ENCODE data around the gene TSPO. TPM values are rescaled to one million over a fixed set of nuclear protein-coding genes. Genes with fewer than 3 reads are reported as not detected.
"Not testable (repeated sequence)": the region's sequence is repeated elsewhere in the genome, so short reads cannot be mapped to it uniquely, and the experiment has no call there.

Gene TSPO
- total RNA-seq, 1 donor from 2014 or later: 115 TPM

DNA sequence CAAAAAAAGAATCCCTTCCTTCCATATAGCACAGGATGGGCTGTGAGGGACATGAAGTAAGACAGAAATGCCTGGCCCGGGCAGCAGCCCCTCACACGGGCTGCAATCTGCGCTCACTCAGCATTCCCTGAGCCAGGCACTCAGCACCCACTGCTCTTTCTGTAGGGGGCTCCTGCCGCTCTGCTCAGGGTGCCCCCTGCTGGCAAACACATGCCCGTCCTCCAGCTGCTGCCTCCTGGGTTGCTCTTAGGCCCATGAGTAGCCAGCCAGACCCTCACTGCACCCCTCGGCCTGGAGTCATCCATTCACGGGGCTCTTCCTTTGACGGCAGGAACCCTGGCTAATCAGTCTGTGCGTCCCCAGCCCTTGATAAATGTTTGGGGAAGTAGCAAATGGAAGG, 15.1 kb upstream of the TSPO start:
- intact Hi-C loops (cut with micrococcal nuclease): no loop called here
- Mint-ChIP-seq H3K27ac (no peak overlapping the region), H3K36me3 (ENCODE audit: low read depth) (peaks cover 29% of the 10 kb centered on the region), H3K27me3 (ENCODE audit: insufficient read depth) (no peaks in the 10 kb centered on the region), H3K4me1 (ENCODE audit: low read depth) (peaks cover 7% of the 10 kb centered on the region), H3K4me3 (no peak overlapping the region), H3K9me3 (no peaks in the 10 kb centered on the region)
- no peak for DNase-seq (ENCODE audit: low spot score)

DNA sequence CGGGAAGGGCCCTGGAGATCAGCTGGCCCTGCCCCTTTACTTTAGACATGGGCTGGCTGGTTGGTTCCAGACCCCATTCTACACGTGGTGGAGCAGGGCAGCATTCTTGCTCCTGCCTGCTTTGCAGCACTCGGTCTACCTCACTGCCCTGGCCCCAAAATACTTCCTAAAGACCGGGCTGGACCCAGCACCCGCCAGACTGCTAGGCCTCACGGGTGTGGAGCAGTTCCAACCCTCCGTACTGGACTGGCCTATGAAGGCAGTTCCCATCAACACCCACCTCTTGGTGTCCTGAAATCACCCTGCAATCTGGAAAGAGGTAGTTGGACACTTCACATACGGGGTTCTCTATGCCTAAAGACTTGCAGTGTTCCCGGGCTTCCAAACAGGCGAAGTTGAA, 14.6 kb upstream of the TSPO start:
- Mint-ChIP-seq H3K36me3 (ENCODE audit: low read depth) (peaks cover 29% of the 10 kb centered on the region), H3K4me3 (no peak overlapping the region), H3K9me3 (no peaks in the 10 kb centered on the region), H3K27me3 (ENCODE audit: insufficient read depth) (no peaks in the 10 kb centered on the region), H3K27ac (no peak overlapping the region), H3K4me1 (ENCODE audit: low read depth) (peaks cover 9% of the 10 kb centered on the region)
- intact Hi-C loops (cut with micrococcal nuclease): no loop called here
- no peak for DNase-seq (ENCODE audit: low spot score)

DNA sequence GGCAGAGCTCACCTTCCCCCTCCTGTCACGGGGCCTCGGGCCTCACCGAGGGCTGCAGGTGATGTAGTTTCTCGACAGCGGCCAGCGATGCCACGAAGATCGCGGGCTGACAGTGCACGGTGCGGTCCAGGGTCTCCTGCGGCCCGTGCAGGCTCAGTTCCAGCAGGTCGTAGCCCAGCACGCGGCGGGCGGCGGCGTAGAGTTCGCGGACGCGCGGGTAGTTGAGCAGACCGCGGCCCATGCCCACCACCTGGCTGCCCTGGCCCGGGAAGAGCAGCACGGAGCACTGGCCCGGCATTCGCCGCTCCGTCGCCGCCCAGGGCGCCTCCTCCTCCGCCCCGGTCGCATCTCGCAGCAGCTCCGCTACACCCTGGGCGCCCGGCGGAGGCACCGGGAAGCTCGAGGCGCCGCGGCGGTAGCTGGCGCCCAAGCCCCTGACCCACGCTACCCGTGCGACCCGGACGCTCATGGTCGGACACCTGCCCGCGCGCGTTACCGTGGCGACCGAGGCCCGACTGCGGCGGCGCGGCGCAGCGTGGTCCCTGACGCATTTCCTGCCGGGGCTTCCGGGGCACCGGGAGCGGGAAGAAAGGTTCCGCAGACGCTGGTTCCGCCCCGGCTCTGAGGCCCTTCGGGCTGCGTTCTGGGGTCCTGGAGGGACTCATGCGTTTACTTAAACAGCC, 8.3 kb upstream of the TSPO start, which contains the start of gene MCAT:
TSS of gene MCAT (minus strand) at position 519 of the 683 bp plus-strand sequence. CDS start at position 469, 50 bp downstream.
- Mint-ChIP-seq H3K27ac (peak within 1 kb of the TSS; percentile 92), H3K4me3 (peak within 1 kb of the TSS; percentile 89), H3K9me3 (no peaks in the 10 kb centered on the region), H3K4me1 (ENCODE audit: low read depth) (peaks cover 33% of the 10 kb centered on the region), H3K36me3 (ENCODE audit: low read depth) (peaks cover 17% of the 10 kb centered on the region), H3K27me3 (ENCODE audit: insufficient read depth) (no peaks in the 10 kb centered on the region)
- DNase-seq (ENCODE audit: low spot score): peak; percentile 87
- intact Hi-C loops (cut with micrococcal nuclease): loop anchor here (2.0 kb wide), 3 partner anchors 32 to 54 kb away; partner anchors contain the start of genes BIK, TTLL1 and TTLL12

DNA sequence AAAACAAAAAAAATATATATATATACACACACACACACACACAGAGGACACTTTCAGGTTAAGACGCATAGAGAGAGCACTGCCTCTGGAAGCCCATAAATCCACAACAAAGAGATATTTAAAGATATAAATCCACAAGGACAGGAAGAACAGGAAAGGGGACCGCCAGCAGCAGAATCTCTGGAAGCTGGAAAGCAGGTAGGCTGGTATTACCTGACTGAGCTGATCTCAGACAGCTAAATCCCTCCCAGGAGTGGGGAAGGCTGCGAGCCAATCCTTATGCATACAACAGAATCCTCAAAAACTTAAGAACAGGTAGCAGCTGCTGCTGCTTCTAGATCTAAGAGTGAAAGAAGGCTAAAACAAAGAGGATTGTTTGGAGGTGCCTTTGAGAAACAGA, 6.4 kb upstream of the TSPO start:
- H3K4me1 Mint-ChIP-seq (ENCODE audit: low read depth): peaks cover 34% of the 10 kb centered on the region
- H3K27ac Mint-ChIP-seq: no peak overlapping the region
- peaks cover 9% of the 10 kb centered on the region for H3K36me3 Mint-ChIP-seq (ENCODE audit: low read depth)
- no peaks in the 10 kb centered on the region for H3K27me3 Mint-ChIP-seq (ENCODE audit: insufficient read depth)
- no peak overlapping the region for H3K4me3 Mint-ChIP-seq
- no peaks in the 10 kb centered on the region for H3K9me3 Mint-ChIP-seq
- intact Hi-C loops (cut with micrococcal nuclease): no loop called here
- no peak for DNase-seq (ENCODE audit: low spot score)

GRCh38 chr22:43145371-43145770, 6.0 kb upstream of the TSPO start:
- DNase-seq (ENCODE audit: low spot score); intact Hi-C loops (cut with micrococcal nuclease); H3K4me3 Mint-ChIP-seq; H3K27ac Mint-ChIP-seq; H3K9me3 Mint-ChIP-seq; H3K27me3 Mint-ChIP-seq (ENCODE audit: insufficient read depth); H3K36me3 Mint-ChIP-seq (ENCODE audit: low read depth): not testable (repeated sequence)
- peaks cover 34% of the 10 kb centered on the region for H3K4me1 Mint-ChIP-seq (ENCODE audit: low read depth)

- peaks cover 32% of the 10 kb centered on the region for H3K4me1 Mint-ChIP-seq (ENCODE audit: low read depth)
Observed at GRCh38 chr22:43146332-43146731, 5.0 kb upstream of the TSPO start.

DNA sequence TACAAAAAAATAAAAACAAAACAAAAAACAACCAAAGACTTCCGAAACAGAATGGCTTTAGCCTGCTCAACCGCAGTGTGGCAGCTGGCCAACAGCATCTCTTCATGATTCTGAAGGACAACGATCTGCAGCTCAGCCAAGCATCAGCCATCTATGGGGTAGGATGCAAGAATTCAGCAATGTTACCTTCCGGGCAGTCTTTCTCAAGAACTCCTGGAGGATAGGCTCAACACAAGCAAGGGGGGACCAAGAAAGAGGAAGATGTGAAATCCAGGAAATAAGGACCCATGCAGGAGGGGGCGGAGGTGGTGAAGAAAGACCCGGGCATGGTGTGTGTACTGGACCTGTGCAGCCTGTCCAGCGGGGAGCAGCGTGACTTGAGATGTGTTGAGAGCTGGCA, 3.5 kb upstream of the TSPO start:
- H3K36me3 Mint-ChIP-seq (ENCODE audit: low read depth): peaks cover 2% of the 10 kb centered on the region
- H3K27ac Mint-ChIP-seq: peak overlapping the region; percentile 30
- DNase-seq (ENCODE audit: low spot score): no peak
- peaks cover 25% of the 10 kb centered on the region for H3K4me1 Mint-ChIP-seq (ENCODE audit: low read depth)
- intact Hi-C loops (cut with micrococcal nuclease): no loop called here
- no peaks in the 10 kb centered on the region for H3K27me3 Mint-ChIP-seq (ENCODE audit: insufficient read depth)
- no peaks in the 10 kb centered on the region for H3K9me3 Mint-ChIP-seq
- H3K4me3 Mint-ChIP-seq: peak overlapping the region; percentile 68

More at GRCh38 chr22:43146332-43146731, 5.0 kb upstream of the TSPO start:
- H3K27me3 Mint-ChIP-seq (ENCODE audit: insufficient read depth); H3K4me3 Mint-ChIP-seq; intact Hi-C loops (cut with micrococcal nuclease); H3K9me3 Mint-ChIP-seq; DNase-seq (ENCODE audit: low spot score); H3K27ac Mint-ChIP-seq; H3K36me3 Mint-ChIP-seq (ENCODE audit: low read depth): not testable (repeated sequence)

GRCh38 chr22:43148581-43148980, 2.8 kb upstream of the TSPO start:
- Mint-ChIP-seq H3K27ac (peak overlapping the region; percentile 36), H3K27me3 (ENCODE audit: insufficient read depth) (no peaks in the 10 kb centered on the region), H3K36me3 (ENCODE audit: low read depth) (peaks cover 2% of the 10 kb centered on the region), H3K4me1 (ENCODE audit: low read depth) (peaks cover 21% of the 10 kb centered on the region), H3K9me3 (no peaks in the 10 kb centered on the region), H3K4me3 (peak overlapping the region; percentile 58)
- intact Hi-C loops (cut with micrococcal nuclease): no loop called here
- DNase-seq (ENCODE audit: low spot score): no peak

DNA sequence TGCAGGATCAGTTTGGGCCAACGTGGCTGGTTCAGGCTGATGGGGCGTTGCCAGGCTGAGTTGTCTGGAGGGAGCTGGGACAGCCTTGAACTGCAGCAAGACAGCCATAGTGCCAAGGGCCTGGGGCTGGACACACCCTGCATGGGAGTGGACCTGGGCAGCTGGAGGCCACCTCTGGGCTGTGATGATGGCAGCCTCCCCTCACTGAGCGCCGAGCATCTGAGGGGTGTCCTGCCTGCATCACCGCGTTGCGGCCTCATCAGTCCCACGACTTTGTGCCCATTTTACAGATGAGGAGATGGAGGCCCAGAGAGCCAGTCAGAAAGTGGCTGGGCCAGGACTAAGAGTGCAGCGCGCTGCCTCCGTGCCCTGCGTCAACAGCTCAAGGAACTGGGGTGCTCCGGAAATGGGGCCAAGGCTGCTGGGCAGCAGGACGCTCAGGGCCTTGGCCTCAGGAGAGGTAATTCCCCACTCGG, 590 bp upstream of the TSPO start:
- intact Hi-C loops (cut with micrococcal nuclease): loop anchor here (1.0 kb wide), 1 partner anchor 61 kb away; the partner anchor contains the start of gene TTLL1
- DNase-seq (ENCODE audit: low spot score): no peak
- Mint-ChIP-seq H3K36me3 (ENCODE audit: low read depth) (peaks cover 2% of the 10 kb centered on the region), H3K27ac (peak overlapping the region; percentile 91), H3K27me3 (ENCODE audit: insufficient read depth) (no peaks in the 10 kb centered on the region), H3K9me3 (no peaks in the 10 kb centered on the region), H3K4me1 (ENCODE audit: low read depth) (peaks cover 17% of the 10 kb centered on the region), H3K4me3 (peak overlapping the region; percentile 94)

- H3K9me3 Mint-ChIP-seq: no peaks in the 10 kb centered on the region
- peaks cover 2% of the 10 kb centered on the region for H3K36me3 Mint-ChIP-seq (ENCODE audit: low read depth)
- peak overlapping the region; percentile 36 for H3K27ac Mint-ChIP-seq
- DNase-seq (ENCODE audit: low spot score): no peak
- intact Hi-C loops (cut with micrococcal nuclease): loop anchor here (1.0 to 2.0 kb wide), 2 partner anchors 35 to 41 kb away; partner anchors contain the start of genes BIK and TTLL12
- H3K4me1 Mint-ChIP-seq (ENCODE audit: low read depth): peaks cover 16% of the 10 kb centered on the region
- no peaks in the 10 kb centered on the region for H3K27me3 Mint-ChIP-seq (ENCODE audit: insufficient read depth)
- peak overlapping the region; percentile 88 for H3K4me3 Mint-ChIP-seq
Observed at GRCh38 chr22:43152003-43152356, 621 bp downstream of the TSPO start.

GRCh38 chr22:43152357-43153071, 1.2 kb downstream of the TSPO start:
- Mint-ChIP-seq H3K27ac (peak overlapping the region; percentile 81), H3K4me3 (peak overlapping the region; percentile 88), H3K27me3 (ENCODE audit: insufficient read depth) (no peaks in the 10 kb centered on the region), H3K36me3 (ENCODE audit: low read depth) (peaks cover 2% of the 10 kb centered on the region), H3K9me3 (no peaks in the 10 kb centered on the region), H3K4me1 (ENCODE audit: low read depth) (peaks cover 10% of the 10 kb centered on the region)
- DNase-seq (ENCODE audit: low spot score): peak; percentile 44
- intact Hi-C loops (cut with micrococcal nuclease): loop anchor here (1.0 to 2.0 kb wide), 2 partner anchors 35 to 42 kb away; partner anchors contain the start of genes BIK and TTLL12

GRCh38 chr22:43153899-43154298, 2.5 kb downstream of the TSPO start:
- Mint-ChIP-seq H3K9me3 (no peaks in the 10 kb centered on the region), H3K27me3 (ENCODE audit: insufficient read depth) (no peaks in the 10 kb centered on the region), H3K27ac (no peak overlapping the region), H3K4me3 (no peak overlapping the region), H3K4me1 (ENCODE audit: low read depth) (peaks cover 5% of the 10 kb centered on the region), H3K36me3 (ENCODE audit: low read depth) (no peaks in the 10 kb centered on the region)
- intact Hi-C loops (cut with micrococcal nuclease): loop anchor here (2.0 kb wide), 1 partner anchor 43 kb away; the partner anchor contains the start of gene BIK
- DNase-seq (ENCODE audit: low spot score): no peak

Data from activated T-helper 1 cell treated with anti-CD3 and anti-CD28 coated beads, Interleukin-12 subunit alpha, Interleukin-12 subunit beta, Interleukin-2, Interleukin-4 antibody, amounts not matched to agents 30 ng/mL and 10 ng/mL and 1 ng/mL, durations not matched to agents 14 hours and 24 hours and 36 hours (primary cell).